HepG2 (cell line): ENCODE measurements around the gene PRKCD. TPM values are rescaled to one million over a fixed set of nuclear protein-coding genes. Genes with fewer than 3 reads are reported as not detected.
A peak's percentile ranks its signal among the peaks of the same experiment; 100 is the strongest.

ENCODE experiments used
- ATAC-seq: fragments of 200-7000 bp; cut with Tn5 transposase; 3 replicates; pipeline ENCODE4 v1.9.1; 2020; ENCODE audit warnings: mild to moderate bottlenecking, moderate library complexity
- BruUV-seq: library from RNA; stranded (reverse); fragments of 400-500 nt; replicated peaks from 2 replicates; lab custom pipeline; 2021; lab: Mats Ljungman, UMichigan
- CTCF ChIA-PET: fragments of 300-600 bp; formaldehyde crosslinking; extraction: SDS; loops from one replicate; lab custom pipeline; 2021; ENCODE audit warnings: low total read pairs, inconsistent platforms, low intra/inter-chr PET ratio; lab: Yijun Ruan, JAX
- POLR2A ChIA-PET: fragments of 350-600 bp; sonication (Branson Sonifier 250); formaldehyde crosslinking; loops from one replicate; lab custom pipeline; 2020; ENCODE audit warnings: antibody characterized with exemption, inconsistent platforms; lab: Yijun Ruan, JAX
- DNase-seq: peaks from one replicate; pipeline ENCODE4 v3.0.0-alpha.2; 2015; ENCODE audit warnings: low spot score
- FAIRE-seq: peaks from 3 replicates; lab custom pipeline; 2011; peaks lifted over from hg19 to GRCh38; lab: Jason Lieb, UNC
- H2AFZ ChIP-seq: one replicate; pipeline ENCODE4 v1.6.1; 2011; ENCODE audit warnings: low read length, inconsistent platforms
- H3K27ac ChIP-seq: fragments of 300-600 bp; 3 replicates; pipeline ENCODE4 v1.8.0; 2011; ENCODE audit warnings: mixed run types, mild to moderate bottlenecking, mixed read lengths, low read length, inconsistent platforms; ENCODE audit not compliant: insufficient read depth; ENCODE audit errors: extremely low read length
- H3K27me3 ChIP-seq, 2 experiments: fragments of 200-600 bp in 1 of 2; 2 replicates in 1 of 2; 3 replicates in 1 of 2; pipeline versions ENCODE4 v1.6.0 to v1.8.0; 2011; ENCODE audit warnings: low read length in 2 of 2, mild to moderate bottlenecking in 2 of 2, moderate library complexity in 2 of 2, inconsistent platforms in 1 of 2; ENCODE audit not compliant: insufficient read depth in 2 of 2, control insufficient read depth in 1 of 2
- H3K36me3 ChIP-seq, 2 experiments: fragments of 200-600 bp in 1 of 2; replicated peaks in 1 of 2; 2 replicates in 1 of 2; 3 replicates in 1 of 2; pipeline versions ENCODE4 v1.5.1 to v1.8.0; 2011; ENCODE audit warnings: low read length in 2 of 2, inconsistent platforms in 1 of 2; ENCODE audit not compliant: insufficient read depth in 2 of 2, control insufficient read depth in 1 of 2
- H3K4me1 ChIP-seq: 2 replicates; pipeline ENCODE4 v1.5.1; 2012; ENCODE audit warnings: low read length, inconsistent platforms; ENCODE audit not compliant: insufficient read depth
- H3K4me2 ChIP-seq: 2 replicates; pipeline ENCODE4 v1.6.0; 2011; ENCODE audit warnings: low read depth, low read length, inconsistent platforms
- H3K4me3 ChIP-seq, 3 experiments: fragments of 200-600 bp in 1 of 3; sonication (generic), shearing (Covaris generic) in 1 of 3; replicated peaks in 1 of 3; 2 replicates each; pipeline ENCODE4 v1.5.1; 2011 to 2016; ENCODE audit warnings: low read length in 3 of 3, inconsistent platforms in 2 of 3, low read depth in 2 of 3, mild to moderate bottlenecking in 2 of 3, control low read depth in 1 of 3, mixed read lengths in 1 of 3; ENCODE audit not compliant: insufficient read depth in 1 of 3
- H3K79me2 ChIP-seq: one replicate; pipeline ENCODE4 v1.6.1; 2011; ENCODE audit warnings: low read length, inconsistent platforms; ENCODE audit not compliant: insufficient read depth
- H3K9ac ChIP-seq: 2 replicates; pipeline ENCODE4 v1.6.0; 2011; ENCODE audit warnings: mild to moderate bottlenecking, low read depth, low read length, inconsistent platforms; ENCODE audit not compliant: insufficient read depth
- H3K9me3 ChIP-seq: 2 replicates; pipeline ENCODE4 v1.5.1; 2012; ENCODE audit warnings: mild to moderate bottlenecking, low read length
- H4K20me1 ChIP-seq: 2 replicates; pipeline ENCODE4 v1.6.0; 2011; ENCODE audit warnings: inconsistent platforms, mild to moderate bottlenecking, low read length, moderate library complexity; ENCODE audit not compliant: insufficient read depth
- AGO2 ChIP-seq: fragments of 200-400 bp; formaldehyde crosslinking; optimal IDR thresholded peaks from 2 replicates; pipeline ENCODE3; 2017; ENCODE audit warnings: mild to moderate bottlenecking, low read depth, low read length, moderate library complexity
- HDAC6 ChIP-seq: fragments of 200-600 bp; sonication (generic); IDR thresholded peaks from 2 replicates; pipeline ENCODE4 v1.7.0; 2017; ENCODE audit warnings: mild to moderate bottlenecking, antibody characterized with exemption, low read length, low read depth
- JDP2 ChIP-seq: sonication (generic); formaldehyde crosslinking; IDR thresholded peaks from 2 replicates; pipeline ENCODE4 v1.8.1; 2022; ENCODE audit warnings: missing genetic modification reagents, borderline replicate concordance
- MEF2D ChIP-seq: sonication (generic); formaldehyde crosslinking; IDR thresholded peaks from 2 replicates; pipeline ENCODE4 v1.5.1; 2020; ENCODE audit warnings: mild to moderate bottlenecking, missing genetic modification reagents
- TAF1 ChIP-seq: sonication (generic); formaldehyde crosslinking; IDR thresholded peaks from 2 replicates; pipeline ENCODE4 v1.4.0; 2020; ENCODE audit warnings: missing genetic modification reagents
- WGBS: methylation state at CpG from one replicate; pipeline ENCODE4 v1.1.6; 2017; ENCODE audit warnings: low lambda C conversion rate; 5-methylcytosine and 5-hydroxymethylcytosine counted together
- in situ Hi-C: cut with HindIII; loops from 2 replicates; pipeline ENCODE4 v1.10.0; 2017; ENCODE audit warnings: low pct_unique_long_range_greater_than_20kb; ENCODE audit not compliant: extremely low pct_ligation_motif_present
- intact Hi-C: fragments of 100-400 bp; cut with micrococcal nuclease; formaldehyde crosslinking; loops from one replicate; pipeline ENCODE4 v1.10.0; 2022; ENCODE audit not compliant: unreplicated experiment
- polyA plus RNA-seq, 8 experiments: library from polyadenylated mRNA; depleted of rRNA in 3 of 8; stranded (reverse) in 7 of 8; unstranded in 1 of 8; fragments of >200 nt; fragmentation: Illumina TruSeq in 4 of 8; extraction: Trizol in 4 of 8; gene quantifications; 2 replicates each; pipeline versions ENCODE4 v1.2.1 to v1.2.3, GENCODE V29; 2011 to 2016; ENCODE audit warnings: low read depth in 4 of 8, missing spikeins in 1 of 8, mixed read lengths in 1 of 8; ENCODE audit not compliant: insufficient read depth in 1 of 8
- total RNA-seq, 5 experiments: library from RNA; depleted of rRNA; stranded (reverse); fragments of >200 nt; fragmentation: Illumina TruSeq; extraction: Trizol; gene quantifications; 2 replicates each; pipeline ENCODE4 v1.2.3, GENCODE V29; 2016; ENCODE audit warnings: low read depth in 1 of 5
- TF ChIP-seq, protein P1 (sequence below): sonication (generic); formaldehyde crosslinking; IDR thresholded peaks from 2 replicates; pipeline ENCODE4 v1.4.0; 2020; ENCODE audit warnings: missing genetic modification reagents

PRKCD gene
- total and polyA plus RNA-seq, 2 of the 13 experiments (the other 11 are each of a cell fraction or from before 2014, with no cell fraction given), result 1.6 to 40.7 TPM

DNA sequence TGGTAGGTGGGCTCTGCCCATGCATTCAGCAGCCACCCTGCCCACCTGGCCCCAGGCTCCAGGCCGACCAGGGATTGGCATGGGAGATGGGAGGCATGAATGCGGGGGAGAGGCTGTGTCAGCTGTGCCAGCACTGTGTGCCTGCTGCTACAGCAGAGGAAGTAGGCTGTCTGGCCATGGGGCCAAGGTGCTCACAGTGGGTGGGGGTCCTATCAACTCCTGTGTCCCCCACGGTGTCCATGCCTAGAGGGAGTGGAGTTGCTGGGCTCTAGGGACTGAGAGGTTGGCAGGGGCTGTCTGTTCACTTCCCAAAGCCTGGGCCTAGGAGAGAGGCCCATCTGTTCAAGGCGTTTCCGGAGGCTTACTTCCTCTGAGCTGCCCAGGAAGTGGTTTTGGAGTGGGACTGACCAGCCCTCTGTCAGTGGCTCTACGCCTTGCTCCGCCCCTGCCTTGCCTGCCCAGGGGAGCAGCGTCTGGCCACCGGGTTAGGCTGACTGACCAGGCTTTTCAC is 5.8 kb downstream of the PRKCD start:
- intact Hi-C loops, result no loop called here
- Histone ChIP-seq H3K36me3 (peaks cover 4 to 6% of the 10 kb centered on the region in 2 experiments; a peak in 2 of 5 replicates), H3K4me2 (no peak overlapping the region), H3K79me2 (peaks cover 21% of the 10 kb centered on the region), H3K4me3 (no peak overlapping the region), H3K4me1 (peaks cover 80% of the 10 kb centered on the region), H3K27me3 (no peaks in the 10 kb centered on the region), H3K9me3 (no peaks in the 10 kb centered on the region), H3K27ac (no peak overlapping the region), H2AFZ (no peak overlapping the region), H3K9ac (0 out of 2 replicates have a peak overlapping the region, but pooled peaks have one; percentile 7), H4K20me1 (peaks cover 3% of the 10 kb centered on the region)
- no peak for FAIRE-seq
- TF ChIP-seq TAF1 (CRISPR knock-in tag) (no peak), AGO2 (peak; percentile 60)
- no peak for DNase-seq
- in situ Hi-C loops, result no loop called here
- ATAC-seq, result no peak
- CTCF ChIA-PET, result no interaction called here
- 100% methylated on average over 3 of the region's 9 CpGs for WGBS
- no TSS peak for BruUV-seq
- POLR2A ChIA-PET, result no interaction called here

DNA sequence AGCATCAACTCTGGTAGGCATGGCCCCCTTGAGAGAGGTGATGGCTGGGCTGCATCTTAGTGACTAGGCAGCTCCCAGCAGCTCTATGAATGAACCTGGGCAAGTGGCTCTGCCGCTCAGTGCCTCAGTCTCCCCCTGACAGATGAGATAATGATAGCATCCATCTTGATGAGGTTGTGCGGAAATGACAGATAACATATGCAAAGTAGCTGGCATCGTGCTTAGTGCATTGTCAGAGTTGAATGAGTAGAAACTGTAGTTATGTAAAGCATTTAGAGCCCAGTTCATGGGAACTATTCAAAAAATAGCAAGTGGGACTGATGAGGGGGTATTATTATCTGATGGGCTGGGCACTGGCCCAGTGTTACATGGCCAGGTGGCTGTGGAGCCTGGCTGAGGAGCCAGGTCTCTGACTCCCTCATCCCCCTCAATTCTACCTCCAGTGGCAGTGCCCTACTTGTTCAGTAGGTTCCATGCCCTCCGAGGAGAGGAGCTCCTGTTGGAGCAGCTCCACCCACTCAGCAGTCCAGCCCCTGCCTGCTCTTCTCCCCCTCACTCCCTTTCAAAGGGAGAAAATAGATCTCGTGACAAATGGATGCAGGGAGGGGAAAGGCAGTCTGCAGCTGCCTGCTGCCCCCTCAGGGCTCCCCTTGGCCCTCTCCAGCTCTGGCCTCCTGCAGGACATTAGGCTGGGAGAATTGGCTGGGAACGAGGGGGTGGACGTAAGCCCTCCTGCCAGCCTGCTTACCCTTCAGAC is 6.6 kb downstream of the PRKCD start:
- TF ChIP-seq, protein P1, sequence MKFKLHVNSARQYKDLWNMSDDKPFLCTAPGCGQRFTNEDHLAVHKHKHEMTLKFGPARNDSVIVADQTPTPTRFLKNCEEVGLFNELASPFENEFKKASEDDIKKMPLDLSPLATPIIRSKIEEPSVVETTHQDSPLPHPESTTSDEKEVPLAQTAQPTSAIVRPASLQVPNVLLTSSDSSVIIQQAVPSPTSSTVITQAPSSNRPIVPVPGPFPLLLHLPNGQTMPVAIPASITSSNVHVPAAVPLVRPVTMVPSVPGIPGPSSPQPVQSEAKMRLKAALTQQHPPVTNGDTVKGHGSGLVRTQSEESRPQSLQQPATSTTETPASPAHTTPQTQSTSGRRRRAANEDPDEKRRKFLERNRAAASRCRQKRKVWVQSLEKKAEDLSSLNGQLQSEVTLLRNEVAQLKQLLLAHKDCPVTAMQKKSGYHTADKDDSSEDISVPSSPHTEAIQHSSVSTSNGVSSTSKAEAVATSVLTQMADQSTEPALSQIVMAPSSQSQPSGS (CRISPR knock-in tag), result no peak
- no peak for TF ChIP-seq HDAC6
- no peak for TF ChIP-seq JDP2 (CRISPR knock-in tag)
- no peak for TF ChIP-seq MEF2D (CRISPR knock-in tag)
- H3K9ac ChIP-seq, result no peak overlapping the region
- H3K4me1 ChIP-seq, result peaks cover 83% of the 10 kb centered on the region
- H3K27me3 ChIP-seq, result no peaks in the 10 kb centered on the region
- ATAC-seq (no peak), DNase-seq (no peak), FAIRE-seq (no peak)
- ChIA-PET POLR2A (interaction anchor here (0.7 to 3.0 kb wide), 3 partner anchors 9 to 34 kb away, joined by 3 to 54 read pairs (median 13); no protein-coding TSS in a partner anchor), CTCF (no interaction called here)
- no TSS peak for BruUV-seq
- H3K79me2 ChIP-seq, result peaks cover 19% of the 10 kb centered on the region
- in situ Hi-C loops, result no loop called here
- no peak overlapping the region for H2AFZ ChIP-seq
- no peak overlapping the region for H3K4me3 ChIP-seq
- H3K4me2 ChIP-seq, result no peak overlapping the region
- WGBS, result 94% methylated on average over 7 of the region's 7 CpGs
- peaks cover 4 to 6% of the 10 kb centered on the region in 2 experiments; a peak in 2 of 5 replicates for H3K36me3 ChIP-seq
- H4K20me1 ChIP-seq, result peaks cover 3% of the 10 kb centered on the region
- H3K27ac ChIP-seq, result no peak overlapping the region
- intact Hi-C loops, result no loop called here
- no peaks in the 10 kb centered on the region for H3K9me3 ChIP-seq
